Embryonic facial prominence (tissue), 1 donor: ENCODE results near the gene RBMS1.

Source experiments
- DNase-seq: peaks from one replicate; pipeline ENCODE4 v3.0.0-alpha.2; 2016; ENCODE audit errors: extremely low spot score

RBMS1 gene

DNA sequence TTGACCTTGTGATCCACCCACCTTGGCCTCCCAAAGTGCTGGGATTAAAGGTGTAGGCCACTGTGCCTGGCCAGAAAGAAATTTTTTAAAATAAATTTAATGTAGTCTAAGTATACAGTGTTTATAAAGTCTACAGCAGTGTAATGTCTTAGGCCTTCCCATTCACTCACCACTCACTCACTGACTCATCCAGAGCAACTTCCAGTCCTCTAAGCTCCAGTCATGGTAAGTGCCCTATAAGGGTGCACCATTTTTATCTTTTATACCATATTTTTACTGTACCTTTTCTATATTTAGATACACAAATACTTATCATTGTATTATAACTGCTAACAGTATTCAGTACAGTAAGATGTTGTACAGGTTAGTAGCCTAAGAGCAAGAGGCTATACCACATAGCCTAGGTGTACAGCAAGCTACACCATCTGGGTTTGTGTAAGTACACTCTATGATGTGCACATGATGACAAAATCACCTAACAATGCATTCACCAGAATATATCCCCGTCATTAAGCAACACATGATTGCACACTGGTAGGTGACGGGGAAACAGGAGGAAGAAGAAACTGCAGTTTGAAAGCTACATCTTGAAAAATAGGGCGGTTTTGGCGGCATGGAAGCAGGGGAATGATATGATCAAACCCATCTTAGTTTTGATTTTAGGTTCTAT, 188.4 kb downstream of the RBMS1 start:
- no peak for DNase-seq

DNA sequence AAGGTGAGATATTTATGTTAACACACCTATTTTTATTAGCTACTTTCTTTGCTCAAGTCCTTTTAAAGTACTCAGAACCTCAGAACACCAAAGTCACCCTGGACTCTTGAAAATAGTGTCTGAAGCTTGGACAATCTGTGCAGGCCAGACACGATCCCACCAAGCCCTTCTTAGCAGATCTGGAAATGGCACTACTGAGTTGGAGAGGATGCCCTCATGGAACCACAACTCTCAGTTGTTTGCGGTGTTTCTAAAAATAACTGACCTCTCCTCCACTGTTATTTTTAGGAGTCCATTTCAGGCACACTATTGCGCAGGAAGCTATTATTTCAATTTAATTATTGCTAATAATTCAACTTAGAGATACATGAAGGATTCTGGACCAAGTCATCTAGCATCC, 190.1 kb downstream of the RBMS1 start:
- no peak for DNase-seq

DNA sequence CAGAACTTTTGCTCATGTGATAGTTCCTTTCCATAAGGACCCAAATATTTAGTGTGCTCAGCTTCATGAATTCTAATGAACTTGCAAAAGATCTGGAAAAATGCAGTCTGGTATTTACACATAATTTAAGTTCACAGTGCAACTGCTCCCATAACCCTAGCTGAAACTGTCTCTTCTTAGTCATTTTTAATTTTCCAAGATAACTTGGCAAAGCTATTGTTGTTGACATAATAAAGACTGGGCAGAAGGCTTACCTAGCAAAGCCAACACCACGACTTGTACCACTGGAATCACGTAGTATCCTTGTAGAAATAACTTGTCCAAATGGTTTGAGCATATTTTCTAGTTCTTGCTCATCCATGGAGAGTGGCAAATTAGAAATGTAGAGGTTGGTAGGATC, 190.5 kb downstream of the RBMS1 start:
- DNase-seq = no peak

DNA sequence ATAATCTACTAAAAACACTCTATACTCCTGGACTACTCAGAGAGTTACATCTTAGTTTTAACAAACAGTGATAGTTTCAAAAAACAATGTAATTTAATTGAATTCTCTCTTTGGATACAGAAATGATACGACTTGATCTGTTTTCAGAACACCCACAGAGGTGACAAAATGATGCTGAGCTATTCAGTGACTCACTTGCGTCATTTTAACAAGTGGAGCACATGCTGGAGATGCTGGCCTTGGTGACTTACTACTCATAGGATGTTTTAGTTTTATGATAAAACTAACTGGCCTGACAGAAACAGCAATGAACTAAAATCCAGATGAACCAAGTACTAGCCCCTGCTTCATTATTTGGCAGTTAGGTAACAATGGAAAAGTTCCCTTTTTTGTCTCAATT, 192.2 kb downstream of the RBMS1 start:
- no peak for DNase-seq

DNA sequence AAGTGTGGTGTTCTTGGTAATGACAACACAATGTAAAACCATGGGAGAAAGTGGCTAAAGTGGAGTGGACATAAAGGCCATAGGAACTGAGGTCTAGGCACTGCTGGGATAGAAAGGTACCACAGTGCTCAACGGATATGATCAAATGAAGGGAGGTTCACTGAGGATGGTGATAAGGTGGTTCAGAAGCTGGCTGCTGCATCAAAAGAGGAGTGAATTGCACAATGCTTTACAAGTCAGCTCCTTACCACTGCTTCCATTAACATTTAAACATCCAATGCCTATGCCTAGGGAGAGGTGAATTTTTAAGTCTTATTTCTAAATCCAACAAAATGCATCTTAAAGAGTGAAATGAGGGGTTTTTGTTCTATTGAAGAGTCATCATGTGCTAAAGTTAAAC, 193.4 kb downstream of the RBMS1 start:
- DNase-seq = no peak

DNA sequence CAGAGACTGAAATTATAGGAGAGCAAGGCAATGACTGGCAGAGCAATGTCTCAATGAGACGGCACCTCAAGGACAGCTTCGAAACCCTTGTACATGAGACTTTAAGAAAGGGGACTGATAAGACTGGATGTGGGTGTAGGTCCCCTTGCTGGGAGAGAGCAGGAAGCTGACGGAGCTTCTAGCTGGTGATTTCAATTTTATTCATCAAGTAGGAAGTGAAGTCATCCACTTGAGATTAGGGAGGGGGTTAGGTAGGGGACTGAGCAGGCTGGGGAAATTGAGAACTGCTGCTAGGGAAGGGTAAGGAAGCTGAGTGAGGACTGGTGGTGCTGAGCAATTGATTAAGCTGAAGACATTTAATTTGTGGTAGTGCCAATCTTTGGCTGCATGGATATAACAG, 194.1 kb downstream of the RBMS1 start:
- no peak for DNase-seq

DNA sequence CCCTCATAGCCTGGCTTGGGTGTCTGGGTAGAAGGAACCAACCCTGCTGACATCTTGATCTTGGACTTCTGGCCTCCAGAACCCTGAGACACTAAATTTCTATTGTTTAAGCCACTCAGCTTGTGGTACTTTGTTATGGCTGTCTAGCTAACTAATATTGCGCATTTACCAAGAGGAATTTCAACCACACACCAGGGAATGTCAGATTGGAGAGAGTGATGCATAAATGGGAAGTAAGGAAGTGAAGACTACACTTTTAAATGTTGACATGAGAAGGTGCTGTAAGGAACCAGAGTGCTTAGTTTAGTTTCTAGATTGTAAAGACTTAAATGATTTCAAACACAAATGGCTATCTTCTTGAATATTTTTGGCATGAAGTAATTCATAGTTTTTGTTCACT, 194.6 kb downstream of the RBMS1 start:
- no peak for DNase-seq

DNA sequence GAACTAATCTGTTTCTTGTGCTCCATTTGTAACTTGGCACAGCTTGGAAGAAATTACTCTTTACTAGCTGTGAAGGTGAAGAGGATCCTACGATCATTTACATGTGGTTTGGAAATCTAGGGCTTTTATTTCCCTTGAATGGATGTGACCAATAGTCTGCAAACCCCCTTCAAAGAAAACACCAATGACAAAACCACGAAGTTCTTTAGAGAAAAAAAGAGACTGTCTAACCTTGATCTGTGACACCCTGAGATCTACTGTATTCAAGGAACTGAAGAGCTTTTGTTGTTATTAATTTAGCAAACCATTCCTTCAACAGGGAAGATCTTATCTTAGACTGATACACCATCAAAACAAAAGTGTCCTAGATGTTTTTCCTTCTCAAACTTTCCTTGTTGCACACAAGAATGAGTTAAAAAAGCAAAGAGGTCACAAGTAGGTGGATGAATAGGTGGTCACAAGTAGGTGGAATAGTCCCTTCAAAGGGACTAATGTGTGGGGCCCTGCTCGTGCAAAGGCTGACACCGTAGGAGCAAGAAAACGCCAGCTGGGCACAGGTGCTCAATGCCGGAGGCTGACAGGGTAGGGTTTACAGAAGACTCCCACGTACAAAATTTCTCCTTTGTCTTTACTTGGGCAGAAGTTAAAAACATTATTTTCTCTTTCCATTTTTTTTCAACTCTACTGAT, 197.9 kb downstream of the RBMS1 start:
- no peak for DNase-seq

DNA sequence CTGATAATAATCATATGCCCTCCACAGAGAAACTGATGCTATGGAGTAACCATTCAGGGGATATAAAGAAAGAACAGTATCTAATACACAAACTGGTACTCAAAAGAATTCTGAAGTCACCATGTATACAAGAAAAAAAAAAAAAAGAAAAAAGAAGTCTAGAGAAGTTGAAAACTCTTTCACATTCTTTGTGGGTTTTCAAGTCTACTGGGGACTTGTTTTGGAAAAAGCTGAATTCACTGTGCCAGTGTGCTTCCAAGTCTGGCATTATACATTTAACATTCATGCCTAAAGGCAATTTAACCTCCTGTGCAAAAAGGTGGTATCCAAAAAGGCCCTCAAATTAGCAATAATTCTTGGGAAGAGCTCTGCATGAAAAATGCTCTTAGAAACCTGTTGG, 198.7 kb downstream of the RBMS1 start:
- DNase-seq = no peak

DNA sequence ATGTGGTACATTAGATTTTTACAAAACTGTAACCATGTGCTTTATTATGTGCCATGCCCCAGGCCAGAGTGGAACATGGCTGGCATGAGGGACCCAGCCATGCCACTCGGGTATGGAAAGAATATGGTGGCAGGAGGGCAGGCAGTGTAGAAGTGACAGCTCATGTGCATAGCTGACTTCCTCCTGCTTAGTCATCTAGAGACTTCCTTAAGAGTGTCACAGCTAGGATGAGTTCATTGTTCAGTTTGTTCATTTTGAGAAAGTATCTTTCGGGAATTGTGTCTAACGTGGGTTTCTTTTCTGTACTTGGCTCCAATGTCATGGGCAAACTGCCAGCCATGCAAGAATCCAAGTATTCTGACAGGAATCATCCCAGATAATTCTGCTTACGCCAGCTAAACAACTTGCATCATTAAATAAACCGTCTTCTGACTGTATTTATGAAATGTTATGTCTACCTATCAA, 199.2 kb downstream of the RBMS1 start:
- no peak for DNase-seq

DNA sequence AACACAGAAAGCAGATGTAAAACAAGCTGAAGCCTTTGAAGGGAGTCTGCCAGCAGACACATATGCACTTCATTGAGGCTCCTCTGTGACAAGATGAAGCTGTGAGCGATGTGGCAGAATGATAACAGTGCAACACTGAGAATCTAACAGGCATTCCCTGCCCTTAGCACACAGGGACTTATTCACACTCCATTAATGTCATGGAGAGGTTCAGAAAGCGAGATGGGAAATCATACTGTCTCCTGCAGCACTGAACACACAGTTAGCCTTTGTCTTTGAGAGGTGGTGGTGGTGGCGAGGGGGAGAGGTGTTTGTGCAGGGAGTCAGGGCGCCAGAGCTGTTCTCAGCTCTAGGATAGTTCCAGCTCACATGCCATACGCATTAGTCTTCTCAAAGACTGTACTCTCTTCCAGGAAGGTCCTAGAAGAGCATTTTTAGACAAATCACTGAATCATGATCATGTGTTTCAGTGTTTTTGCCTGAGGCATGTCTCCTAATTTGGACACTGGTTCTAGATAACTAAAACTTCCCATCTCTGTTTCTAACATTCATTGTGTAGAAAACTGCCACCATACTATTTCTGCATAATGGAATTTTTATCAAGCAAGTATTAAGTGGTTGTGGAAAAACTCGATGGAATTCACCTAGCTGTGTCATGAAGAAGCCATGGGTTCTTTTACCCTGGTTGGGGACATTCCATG, 200.1 kb downstream of the RBMS1 start:
- DNase-seq = no peak

DNA sequence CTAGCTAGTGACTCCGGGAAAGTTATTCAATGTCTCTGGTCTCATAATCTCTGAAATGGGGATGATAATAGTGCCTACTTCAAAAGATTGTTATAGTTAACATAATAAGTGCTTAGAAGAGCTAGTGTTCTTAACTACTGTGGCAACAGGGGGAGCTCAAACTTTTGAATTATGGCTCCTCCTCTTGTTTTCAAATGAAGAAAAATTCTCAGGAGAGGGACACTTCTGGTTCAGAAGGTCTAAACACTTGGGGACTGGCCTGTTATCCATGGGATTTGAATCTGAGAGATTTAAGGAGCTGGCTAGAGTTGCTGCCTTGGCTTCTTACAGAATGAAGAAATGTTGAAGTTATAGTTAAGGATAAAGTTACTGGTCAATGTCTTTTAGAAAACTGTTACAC, 201.4 kb downstream of the RBMS1 start:
- no peak for DNase-seq

DNA sequence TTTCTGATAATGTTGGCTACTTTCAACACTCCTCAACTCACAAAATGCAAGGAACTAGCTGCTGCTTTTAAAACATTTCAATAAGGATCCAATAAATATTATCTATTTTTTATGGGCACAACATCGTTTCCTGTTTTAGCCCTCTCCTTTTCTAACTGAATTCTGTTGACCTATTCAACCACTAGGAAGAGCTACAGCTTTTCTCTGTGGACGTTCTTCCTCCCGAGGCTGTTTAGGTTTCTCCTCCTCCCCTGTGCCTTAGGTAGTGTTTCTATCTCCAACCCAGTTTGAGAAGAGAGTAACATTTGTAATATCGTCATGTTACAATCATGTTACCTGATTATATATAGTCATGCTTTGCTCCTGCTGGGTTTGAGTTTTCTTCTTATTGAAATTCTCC, 202.2 kb downstream of the RBMS1 start:
- DNase-seq = no peak

DNA sequence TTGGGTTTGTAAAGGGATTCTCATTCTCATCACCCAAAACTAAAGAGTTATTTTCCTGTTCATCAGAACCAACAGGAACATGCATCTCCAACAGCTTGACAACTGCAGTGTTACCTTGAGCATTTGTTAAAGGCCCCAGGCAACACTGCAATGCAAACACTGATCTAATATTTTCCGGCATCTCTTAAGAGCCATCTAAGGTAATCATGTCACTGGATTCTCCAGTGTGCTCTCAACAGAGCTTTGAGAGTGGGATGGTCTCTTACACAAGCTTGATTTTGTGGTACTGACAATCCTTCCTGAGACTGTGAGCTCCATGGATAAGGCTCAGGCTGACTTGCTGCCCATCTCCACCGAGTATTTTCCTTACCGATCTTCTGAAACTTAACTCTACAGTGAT, 203.0 kb downstream of the RBMS1 start:
- DNase-seq = no peak

DNA sequence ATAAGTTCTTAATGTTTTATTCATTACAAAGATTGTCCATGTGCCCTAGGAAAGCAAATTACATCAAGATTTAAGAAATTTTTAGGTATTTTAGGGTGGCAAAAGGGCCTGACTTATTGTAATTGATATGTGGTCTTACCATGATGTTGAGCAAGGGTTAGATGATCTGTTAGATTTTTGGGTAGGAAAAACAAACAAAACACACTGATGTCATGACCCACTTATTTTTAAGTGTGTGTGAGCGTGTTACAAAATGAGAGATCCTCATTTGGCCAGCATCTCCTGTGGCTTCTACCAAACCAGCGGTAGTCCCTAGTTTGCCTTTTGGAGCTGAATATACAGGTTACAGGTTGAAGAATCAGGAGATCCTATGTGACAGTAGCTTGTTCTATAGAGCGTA, 203.8 kb downstream of the RBMS1 start:
- DNase-seq = no peak

DNA sequence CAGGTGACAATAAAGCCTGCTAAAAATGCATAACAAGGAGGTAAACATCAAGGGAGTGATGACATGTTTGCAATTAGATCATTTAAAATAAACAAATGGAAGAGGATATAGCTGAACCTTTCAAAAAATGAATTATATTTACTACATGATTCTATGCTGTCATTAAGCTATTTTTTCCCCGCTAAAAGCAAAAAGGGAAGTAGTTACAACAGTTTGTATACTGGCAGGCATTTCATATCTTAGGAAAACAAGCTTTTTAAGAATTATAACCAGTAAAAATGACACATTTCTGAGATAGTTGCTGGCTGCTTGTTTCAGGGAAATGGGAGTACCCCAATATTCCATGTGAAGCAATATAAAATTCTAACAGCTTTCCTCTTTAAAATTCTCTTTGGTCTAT, 204.5 kb downstream of the RBMS1 start:
- DNase-seq = no peak

DNA sequence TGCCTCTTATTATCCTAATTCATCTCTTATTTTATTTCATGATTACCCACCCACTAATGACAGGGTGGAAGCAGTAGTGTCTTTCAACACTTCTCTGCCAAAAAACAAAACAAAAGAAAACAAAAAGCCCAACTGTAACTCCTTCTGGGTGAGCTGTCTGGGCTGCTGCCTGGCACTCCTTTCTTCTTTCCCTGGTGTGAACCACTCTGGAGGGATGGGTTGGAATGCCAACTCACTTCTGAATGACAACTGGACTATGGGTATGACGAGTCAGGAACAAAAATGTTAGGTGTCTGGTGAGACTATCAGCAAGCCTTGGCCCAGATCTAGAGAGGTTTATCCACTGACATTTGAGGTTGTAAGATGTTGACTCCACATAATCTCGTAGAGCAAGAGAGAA, 205.3 kb downstream of the RBMS1 start:
- no peak for DNase-seq

DNA sequence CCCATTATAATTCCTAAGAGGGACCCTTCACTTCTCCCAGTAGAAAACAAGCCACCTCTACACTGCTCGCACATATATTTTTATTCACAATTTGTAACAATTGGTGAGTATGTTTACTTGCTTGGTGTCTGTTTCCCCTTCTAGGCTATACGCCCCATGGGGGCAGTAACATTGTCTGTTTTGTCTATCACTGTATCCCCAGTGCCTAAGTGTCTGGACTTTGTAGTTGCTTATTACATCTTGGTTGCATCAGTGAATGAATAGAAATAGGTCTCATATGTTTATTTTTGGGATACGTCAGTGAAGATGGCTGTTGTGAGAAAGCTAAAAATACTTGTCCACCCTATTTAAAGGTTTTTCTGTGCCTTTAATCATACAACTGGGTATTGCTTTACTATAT, 206.1 kb downstream of the RBMS1 start:
- no peak for DNase-seq

DNA sequence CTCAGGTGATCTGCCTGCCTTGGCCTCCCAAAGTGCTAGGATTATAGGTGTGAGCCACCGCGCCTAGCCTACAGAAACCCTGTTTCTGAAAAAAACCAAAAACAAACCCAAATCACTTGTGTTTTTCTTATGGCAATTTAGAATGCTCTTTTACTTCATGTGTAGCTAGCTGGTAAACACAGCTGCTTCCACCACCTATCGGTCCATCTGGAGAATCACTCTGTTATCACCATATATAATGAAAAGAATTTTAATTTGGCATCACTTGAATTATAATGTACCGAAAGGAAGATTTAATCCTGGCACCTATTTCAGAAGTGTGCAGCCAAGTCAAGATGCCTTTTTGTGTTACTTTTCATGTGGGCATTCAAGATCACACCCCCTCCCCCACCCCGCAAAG, 207.1 kb downstream of the RBMS1 start:
- DNase-seq = no peak

DNA sequence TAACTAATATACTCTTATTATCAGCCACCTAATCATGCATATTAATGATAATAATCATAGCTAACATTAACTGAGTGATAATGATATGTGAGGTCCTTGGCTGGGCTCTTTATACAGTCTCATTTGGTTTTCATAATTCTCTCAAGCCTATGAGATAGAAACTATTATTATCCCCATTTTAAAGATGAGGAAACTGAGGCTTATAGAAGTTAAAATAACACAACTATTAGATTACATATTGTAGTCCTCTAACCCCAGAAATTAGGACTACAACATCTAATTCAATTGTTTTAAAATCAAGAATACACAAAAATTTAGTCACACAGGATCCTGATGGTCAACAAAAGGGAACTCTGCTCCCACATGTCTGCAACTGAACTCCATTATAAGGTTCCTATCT, 209.9 kb downstream of the RBMS1 start:
- DNase-seq = no peak

DNA sequence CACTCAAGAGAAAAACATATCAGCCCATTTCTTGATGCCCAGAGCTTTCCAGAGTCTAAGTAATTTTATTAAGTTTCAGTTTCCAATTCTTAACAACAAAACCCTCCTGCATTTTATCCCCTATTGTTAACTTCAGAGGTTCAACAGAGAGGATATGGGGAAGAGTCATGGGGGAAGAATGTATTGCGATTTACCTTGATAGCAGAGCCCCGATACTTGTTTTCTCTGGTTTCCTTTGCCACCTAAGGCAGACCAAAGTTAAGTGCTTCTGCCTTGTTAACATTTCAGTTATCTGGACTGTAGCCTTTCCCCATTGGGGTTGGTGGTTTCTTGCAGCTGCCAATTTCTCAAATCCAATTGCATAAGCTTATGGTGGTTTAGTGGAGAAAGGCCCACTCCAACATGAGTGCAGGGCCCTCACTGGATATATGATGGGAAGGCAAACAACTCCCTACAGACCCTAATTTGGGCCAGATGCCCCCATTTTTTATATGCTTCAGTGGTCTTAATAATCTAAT, 211.5 kb downstream of the RBMS1 start:
- no peak for DNase-seq

DNA sequence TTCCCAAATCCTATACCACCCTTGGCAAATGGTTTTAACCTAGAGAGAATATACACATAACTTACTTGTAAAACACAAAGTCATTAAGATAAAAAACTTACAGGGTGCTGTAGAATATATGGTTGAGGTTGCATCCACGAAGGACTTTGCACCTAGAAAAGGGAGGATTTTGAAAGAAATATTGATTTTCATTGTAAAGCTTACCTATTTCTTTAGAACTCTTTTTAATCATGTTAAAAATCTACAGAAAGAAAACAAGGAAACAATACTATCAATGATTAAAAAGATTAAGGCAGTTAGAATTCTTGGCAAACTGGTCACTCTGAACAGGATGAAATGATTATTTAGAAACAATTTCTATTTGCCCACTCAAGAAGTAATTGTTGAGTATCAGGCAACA, 212.4 kb downstream of the RBMS1 start:
- no peak for DNase-seq
